HG03095 (cell line): Measurements from ENCODE around the gene TATDN3.
"Not testable (repeated sequence)": the region's sequence is repeated elsewhere in the genome, so short reads cannot be mapped to it uniquely, and the experiment has no call there.

Source experiments
- ATAC-seq: cut with Tn5 transposase; IDR thresholded peaks from one replicate; pipeline ENCODE4 v1.9.1; 2021; ENCODE audit warnings: moderate library complexity; ENCODE audit not compliant: unreplicated experiment

The TATDN3 gene

DNA sequence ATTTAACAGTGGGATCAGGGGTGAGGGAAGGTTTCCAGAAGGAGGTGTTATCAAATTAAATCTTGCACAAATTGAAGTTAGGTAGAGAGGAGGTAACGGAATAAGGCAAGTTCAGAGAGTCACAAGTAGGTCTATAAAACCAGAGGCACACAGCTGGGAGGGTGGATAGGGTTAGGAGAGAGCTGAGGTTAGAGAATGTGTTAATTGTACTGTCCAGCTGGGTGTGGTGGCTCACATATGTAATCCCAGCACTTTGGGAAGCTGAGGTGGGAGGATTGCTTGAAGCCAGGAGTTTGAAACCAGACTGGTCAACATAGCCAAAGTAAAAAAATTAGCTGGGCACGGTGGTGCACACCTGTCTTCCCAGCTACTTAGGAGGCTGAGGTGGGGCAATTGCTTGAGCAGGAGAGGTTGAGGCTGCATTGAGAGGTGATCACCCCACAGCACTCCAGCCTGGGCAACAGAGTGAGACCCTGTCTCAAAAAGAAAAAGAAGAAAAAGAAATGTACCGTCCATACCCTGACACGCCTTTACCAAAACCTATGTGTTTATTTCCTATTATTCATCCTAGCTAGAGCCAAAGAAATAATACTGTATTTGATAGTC lies 35.6 kb downstream of the TATDN3 start:
- no peak for ATAC-seq

DNA sequence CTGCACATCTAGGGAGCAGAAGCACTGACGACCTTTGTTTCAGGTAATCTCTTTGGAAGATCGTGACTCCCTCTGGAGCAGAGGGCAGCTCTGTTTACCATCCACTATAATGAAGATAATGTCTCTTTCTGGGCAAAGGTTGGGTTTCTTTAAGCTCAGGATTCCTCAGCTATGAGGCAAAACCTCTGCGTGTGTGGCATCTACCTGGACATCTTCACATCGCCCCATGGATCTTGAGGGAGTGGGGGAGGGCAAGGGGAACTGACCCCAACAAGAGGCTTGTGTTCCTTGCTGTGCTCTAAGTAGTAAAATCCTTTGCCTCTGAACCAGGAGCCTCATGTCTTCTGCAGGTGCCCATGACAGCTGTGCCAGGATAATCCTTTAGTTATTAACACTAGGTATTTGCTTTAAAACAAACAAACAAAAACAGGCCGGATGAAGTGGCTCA lies 36.2 kb downstream of the TATDN3 start:
- ATAC-seq = no peak

DNA sequence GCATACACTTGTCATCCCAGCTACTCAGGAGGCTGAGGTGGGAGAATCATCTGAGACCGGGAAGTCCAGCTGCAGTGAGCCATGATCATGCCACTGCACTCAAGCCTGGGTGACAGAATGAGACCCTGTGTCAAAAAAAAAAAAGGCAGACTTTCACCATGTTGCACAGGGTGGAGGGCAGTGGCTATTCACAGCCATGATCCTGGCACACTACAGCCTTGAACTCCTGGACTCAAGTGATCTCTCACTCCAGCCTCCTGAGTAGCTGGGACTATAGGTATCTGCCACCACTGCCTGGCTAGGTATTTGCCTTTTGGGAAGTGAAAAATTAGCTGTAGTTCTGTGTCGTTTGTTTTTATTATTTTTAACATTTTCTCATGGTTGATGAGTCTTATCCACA lies 36.7 kb downstream of the TATDN3 start:
- no peak for ATAC-seq

- ATAC-seq = peak; percentile 75
Measured at GRCh38 chr1:212833211-212834207, 41.8 kb downstream of the TATDN3 start.

- ATAC-seq = no peak
Measured at GRCh38 chr1:212838145-212838544, 46.5 kb downstream of the TATDN3 start.

DNA sequence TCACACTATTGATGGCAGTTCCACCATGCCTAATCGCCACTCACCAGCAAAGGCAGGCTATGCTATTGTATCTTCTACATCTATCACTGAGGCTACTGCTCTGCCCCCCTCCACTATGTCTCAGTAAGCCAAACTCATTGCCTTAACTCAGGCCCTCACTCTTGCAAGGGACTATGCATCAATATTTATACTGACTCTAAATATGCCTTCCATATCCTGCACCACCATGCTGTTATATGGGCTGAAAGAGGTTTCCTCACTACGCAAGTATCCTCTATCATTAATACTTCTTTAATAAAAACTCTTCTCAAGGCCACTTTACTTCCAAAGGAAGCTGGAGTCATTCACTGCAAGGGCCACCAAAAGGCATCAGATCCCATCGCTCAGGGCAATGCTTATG lies 52.8 kb downstream of the TATDN3 start:
- not testable (repeated sequence) for ATAC-seq

DNA sequence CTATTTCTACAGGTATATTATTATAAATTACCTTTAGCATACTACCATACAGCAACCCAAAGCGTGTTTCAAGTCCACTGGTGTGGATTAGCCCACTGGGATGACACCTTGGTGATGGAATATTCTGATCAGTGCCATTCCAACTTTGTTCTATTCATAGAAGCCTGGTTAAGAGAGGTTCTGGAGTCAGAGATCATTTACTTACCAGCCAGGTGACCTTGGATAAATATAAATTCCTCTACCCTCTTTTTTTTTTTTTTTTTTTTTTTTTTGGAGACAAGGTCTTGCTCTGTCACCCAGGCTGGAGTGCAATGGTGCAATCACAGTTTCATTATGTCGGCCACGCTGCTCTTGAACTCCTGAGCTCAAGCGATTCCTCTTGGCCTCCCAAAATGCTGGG lies 55.9 kb downstream of the TATDN3 start, which contains the start of gene SPATA45:
Gene SPATA45 (minus strand): TSS at position 101 of the 400 bp plus-strand sequence. CDS start 11,500 bp downstream, outside the sequence.
- no peak for ATAC-seq

GRCh38 chr1:212852105-212852688 lies 60.5 kb downstream of the TATDN3 start:
- no peak for ATAC-seq

DNA sequence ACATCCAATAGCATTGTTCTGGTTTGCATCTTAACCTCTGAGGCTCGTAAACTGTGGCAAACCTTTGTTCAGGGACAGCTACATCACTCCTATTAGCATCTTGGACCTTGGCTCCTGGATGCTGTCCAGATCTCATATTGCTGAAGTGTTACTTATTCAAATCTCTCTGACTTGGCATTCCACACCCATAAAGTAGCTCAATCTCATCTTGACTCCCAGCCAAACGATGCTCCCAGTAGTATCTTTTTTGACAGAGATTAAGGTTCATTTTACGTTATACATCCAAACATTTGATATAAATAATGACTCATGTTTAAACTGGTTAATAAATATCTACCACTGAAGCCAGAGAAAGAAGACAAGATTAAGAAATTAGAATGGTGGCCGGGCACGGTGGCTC lies 62.0 kb downstream of the TATDN3 start:
- no peak for ATAC-seq

- ATAC-seq = no peak
Measured at GRCh38 chr1:212856755-212857154, 65.1 kb downstream of the TATDN3 start.

DNA sequence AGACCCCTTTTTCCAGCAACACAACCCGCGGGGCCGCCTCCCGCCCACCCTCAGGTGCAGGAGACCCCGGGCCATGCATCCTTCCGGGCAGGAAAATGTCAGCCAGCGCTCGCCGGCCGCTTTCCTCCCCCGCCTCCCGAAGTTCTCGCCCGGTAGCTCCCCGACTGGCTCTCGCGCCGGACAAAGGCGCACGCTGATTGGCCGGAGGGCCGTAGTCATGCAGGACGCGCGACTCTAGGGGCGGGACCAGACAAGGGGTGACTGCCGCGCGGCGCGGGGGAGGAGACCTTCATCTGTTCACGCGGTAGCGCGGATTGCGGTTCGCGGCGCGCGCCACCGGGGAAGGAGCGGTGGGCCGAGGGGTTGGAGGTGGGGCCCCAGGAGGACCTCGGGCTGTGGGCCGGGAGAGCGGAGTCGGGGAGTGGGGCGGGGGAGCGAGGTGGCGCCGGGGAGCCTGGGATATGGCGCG lies 66.3 kb downstream of the TATDN3 start, which contains the start of gene FLVCR1:
Gene FLVCR1 (plus strand): TSS at position 284 of the 469 bp plus-strand sequence. CDS start 178 bp downstream, at position 462.
- peak; percentile 95 for ATAC-seq

DNA sequence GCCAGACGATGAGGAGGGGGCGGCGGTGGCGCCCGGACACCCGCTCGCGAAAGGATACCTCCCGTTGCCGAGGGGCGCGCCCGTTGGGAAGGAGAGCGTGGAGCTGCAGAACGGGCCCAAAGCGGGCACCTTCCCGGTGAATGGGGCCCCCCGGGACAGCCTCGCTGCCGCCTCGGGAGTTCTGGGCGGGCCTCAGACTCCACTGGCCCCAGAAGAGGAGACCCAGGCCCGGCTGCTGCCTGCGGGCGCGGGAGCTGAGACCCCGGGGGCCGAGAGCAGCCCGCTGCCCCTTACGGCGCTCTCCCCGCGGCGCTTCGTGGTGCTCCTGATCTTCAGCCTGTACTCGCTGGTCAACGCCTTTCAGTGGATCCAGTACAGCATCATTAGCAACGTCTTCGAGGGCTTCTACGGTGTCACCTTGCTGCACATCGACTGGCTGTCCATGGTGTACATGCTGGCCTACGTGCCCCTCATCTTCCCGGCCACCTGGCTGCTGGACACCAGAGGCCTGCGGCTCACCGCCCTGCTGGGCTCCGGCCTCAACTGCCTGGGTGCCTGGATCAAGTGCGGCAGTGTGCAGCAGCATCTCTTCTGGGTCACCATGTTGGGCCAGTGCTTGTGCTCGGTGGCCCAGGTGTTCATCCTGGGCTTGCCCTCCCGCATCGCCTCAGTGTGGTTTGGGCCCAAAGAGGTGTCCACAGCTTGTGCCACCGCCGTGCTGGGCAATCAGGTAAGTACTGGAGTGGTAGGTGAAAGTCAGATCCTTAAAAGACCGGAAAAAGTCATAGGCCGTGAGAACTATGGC lies 67.0 kb downstream of the TATDN3 start:
- peak; percentile 13 for ATAC-seq

- ATAC-seq = no peak
Measured at GRCh38 chr1:212860713-212861581, 69.3 kb downstream of the TATDN3 start.

- ATAC-seq = no peak
Measured at GRCh38 chr1:212862111-212862690, 70.5 kb downstream of the TATDN3 start.

- not testable (repeated sequence) for ATAC-seq
Measured at GRCh38 chr1:212863345-212863744, 71.7 kb downstream of the TATDN3 start.

GRCh38 chr1:212864201-212864600 lies 72.5 kb downstream of the TATDN3 start:
- no peak for ATAC-seq
